ENCODE measurements around the gene IFI27L1. TPM values are rescaled to one million over a fixed set of nuclear protein-coding genes. Genes with fewer than 3 reads are reported as not detected.
A peak's percentile ranks its signal among the peaks of the same experiment; 100 is the strongest.

IFI27L1 gene
- total RNA-seq, 2 donors from 2014 or later = 11.2 to 21.7 TPM

GRCh38 chr14:94143711-94144110, 62.6 kb downstream of the IFI27L1 start:
- peak; percentile 43 for DNase-seq (ENCODE audit: low spot score)
- intact Hi-C loops (cut with DNase I) = no loop called here

DNA sequence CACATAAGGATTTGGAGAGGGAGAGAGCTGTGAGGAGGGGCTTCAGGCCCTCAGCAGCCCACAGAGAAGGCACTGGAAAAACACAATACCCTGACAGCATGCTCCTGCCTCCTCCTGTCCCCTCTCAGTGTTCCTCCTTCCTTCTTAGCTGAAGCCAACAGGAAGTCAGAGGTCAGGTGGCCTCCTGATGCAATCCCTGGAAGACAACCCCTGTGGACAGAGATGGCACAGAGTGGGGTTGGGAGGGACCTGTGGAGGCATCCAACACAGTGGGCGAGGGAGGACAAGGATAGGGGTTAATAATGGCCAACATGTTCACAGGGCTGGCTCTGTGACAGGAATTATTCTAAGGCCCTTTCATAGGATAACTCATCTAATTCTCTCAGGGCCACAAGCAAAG, 63.7 kb downstream of the IFI27L1 start:
- intact Hi-C loops (cut with DNase I) = no loop called here

GRCh38 chr14:94145902-94146527, 64.9 kb downstream of the IFI27L1 start:
- intact Hi-C loops (cut with DNase I) = no loop called here
- DNase-seq (ENCODE audit: low spot score) = peak; percentile 28

More for the DNA sequence above, 63.7 kb downstream of the IFI27L1 start:
- peak; percentile 60 for DNase-seq (ENCODE audit: low spot score)

Other genes with a start within 250 kb of the IFI27L1 start
- not detected for gene FAM181A, start 154.0 kb upstream of the IFI27L1 start, total RNA-seq
- 10 to 100 TPM; 60.0 to 66.5 TPM for gene ASB2, start 104.7 kb upstream of the IFI27L1 start, total RNA-seq
- not detected for gene CCDC197, start 84.0 kb upstream of the IFI27L1 start, total RNA-seq
- 1 to 10 TPM in 1 of 2 donors, under 1 TPM in 1; 0.37 to 1.2 TPM for gene OTUB2, start 55.0 kb upstream of the IFI27L1 start, total RNA-seq
- 100 to 1,000 TPM; 166 to 175 TPM for gene DDX24, start 108 bp upstream of the IFI27L1 start, total RNA-seq
- 100 to 1,000 TPM; 122 to 282 TPM for gene IFI27, start 29.4 kb downstream of the IFI27L1 start, total RNA-seq
- 10 to 100 TPM; 39.7 to 43.1 TPM for gene IFI27L2, start 48.3 kb downstream of the IFI27L1 start, total RNA-seq
- under 1 TPM; 0.32 to 0.38 TPM for gene PPP4R4, start 93.0 kb downstream of the IFI27L1 start, total RNA-seq
- gene SERPINA10, start 212.0 kb downstream of the IFI27L1 start, total RNA-seq = not detected
- gene SERPINA6, start 242.0 kb downstream of the IFI27L1 start, total RNA-seq = not detected

Measured in posterior vena cava (tissue), 2 donors.